Measurements from ENCODE around the gene MRPS12. TPM values are rescaled to one million over a fixed set of nuclear protein-coding genes. Genes with fewer than 3 reads are reported as not detected.

Gene MRPS12
- total RNA-seq, 4 donors from 2014 or later, result 29.8 to 56.1 (median 35.6) TPM

DNA sequence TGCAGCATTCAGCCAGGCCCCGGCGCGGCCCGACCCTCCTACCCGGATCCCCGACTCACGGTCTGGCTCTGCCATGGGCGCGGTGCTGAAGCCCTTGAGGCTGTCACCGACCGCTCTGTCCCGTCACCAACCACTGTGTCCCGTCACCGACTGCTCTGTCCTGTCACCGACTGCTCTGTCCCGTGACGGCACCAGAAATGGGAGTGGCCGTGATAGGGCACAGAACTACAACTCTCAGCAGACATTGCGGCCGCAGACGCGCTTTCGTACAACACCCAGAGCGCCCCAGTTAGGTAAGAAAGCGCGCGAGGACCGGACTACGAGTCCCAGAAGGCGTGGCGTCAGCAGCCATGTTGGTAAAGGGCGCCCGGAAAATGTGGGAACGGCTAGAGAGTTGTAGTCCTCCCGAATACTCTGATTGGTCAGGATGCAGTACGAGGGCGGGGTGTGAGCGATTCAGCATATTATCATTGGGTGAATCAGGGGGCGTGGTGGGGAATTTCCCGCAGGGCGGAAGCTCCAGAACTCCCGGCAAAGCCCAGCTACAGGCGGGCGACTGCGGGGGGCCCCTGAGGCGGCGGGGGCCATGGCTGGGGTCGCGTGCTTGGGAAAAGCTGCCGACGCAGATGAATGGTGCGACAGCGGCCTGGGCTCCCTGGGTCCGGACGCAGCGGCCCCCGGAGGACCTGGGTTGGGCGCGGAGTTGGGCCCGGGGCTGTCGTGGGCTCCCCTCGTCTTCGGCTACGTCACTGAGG is 31.1 kb upstream of the MRPS12 start, which contains the start of the genes NFKBIB and SIRT2:
Gene NFKBIB (plus strand): TSS at position 523 of the 755 bp plus-strand sequence. CDS start 64 bp downstream, at position 587.
Gene SIRT2 (minus strand): TSS at position 172 of the 755 bp plus-strand sequence. CDS start 97 bp downstream, at position 75.
- Histone ChIP-seq H3K9me3 (no peaks in the 10 kb centered on the region), H3K4me1 (peaks cover 0 to 25% (median 3%) of the 10 kb centered on the region in 4 donors), H3K36me3 (no peaks in the 10 kb centered on the region), H3K27me3 (no peaks in the 10 kb centered on the region), H3K4me3 (peak within 1 kb of the TSS; percentile 70 to 88 (median 80)), H3K27ac (peak within 1 kb of the TSS; percentile 87 to 93 (median 90))
- peak; percentile 99 to 100 (median 100) for DNase-seq
- TF ChIP-seq, protein P1, sequence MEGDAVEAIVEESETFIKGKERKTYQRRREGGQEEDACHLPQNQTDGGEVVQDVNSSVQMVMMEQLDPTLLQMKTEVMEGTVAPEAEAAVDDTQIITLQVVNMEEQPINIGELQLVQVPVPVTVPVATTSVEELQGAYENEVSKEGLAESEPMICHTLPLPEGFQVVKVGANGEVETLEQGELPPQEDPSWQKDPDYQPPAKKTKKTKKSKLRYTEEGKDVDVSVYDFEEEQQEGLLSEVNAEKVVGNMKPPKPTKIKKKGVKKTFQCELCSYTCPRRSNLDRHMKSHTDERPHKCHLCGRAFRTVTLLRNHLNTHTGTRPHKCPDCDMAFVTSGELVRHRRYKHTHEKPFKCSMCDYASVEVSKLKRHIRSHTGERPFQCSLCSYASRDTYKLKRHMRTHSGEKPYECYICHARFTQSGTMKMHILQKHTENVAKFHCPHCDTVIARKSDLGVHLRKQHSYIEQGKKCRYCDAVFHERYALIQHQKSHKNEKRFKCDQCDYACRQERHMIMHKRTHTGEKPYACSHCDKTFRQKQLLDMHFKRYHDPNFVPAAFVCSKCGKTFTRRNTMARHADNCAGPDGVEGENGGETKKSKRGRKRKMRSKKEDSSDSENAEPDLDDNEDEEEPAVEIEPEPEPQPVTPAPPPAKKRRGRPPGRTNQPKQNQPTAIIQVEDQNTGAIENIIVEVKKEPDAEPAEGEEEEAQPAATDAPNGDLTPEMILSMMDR (IDR thresholded peaks at IDR 0.05), result no peak
- TF ChIP-seq POLR2A (IDR thresholded peaks at IDR 0.05), result peak; percentile 89 to 95

DNA sequence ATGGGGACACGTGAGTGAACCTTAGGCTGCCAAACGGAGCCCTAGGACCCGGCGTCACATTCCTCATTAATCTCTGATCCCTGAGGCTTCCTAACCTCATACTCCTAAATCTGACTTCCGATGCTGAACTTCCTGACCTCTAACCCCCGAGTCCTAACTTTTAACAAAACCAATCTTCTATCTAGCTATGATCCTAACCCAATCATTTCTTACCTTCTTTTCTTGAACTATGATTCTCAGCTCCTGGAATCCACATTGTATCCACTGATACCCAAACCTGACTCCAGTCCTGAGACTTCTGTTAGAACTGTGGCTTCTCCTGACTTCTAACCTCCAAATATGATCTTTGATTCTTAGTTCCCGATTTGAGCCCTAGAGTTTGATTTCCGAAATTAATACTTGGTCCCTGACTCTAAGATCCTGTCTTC is 30.5 kb upstream of the MRPS12 start:
- peaks cover 0 to 29% (median 3%) of the 10 kb centered on the region in 4 donors for H3K4me1 ChIP-seq
- H3K4me3 ChIP-seq, result peak overlapping the region; percentile 70 to 88 (median 80)
- H3K9me3 ChIP-seq, result no peaks in the 10 kb centered on the region
- H3K27ac ChIP-seq, result peak overlapping the region; percentile 87 to 93 (median 90)
- no peak for DNase-seq
- H3K27me3 ChIP-seq, result no peaks in the 10 kb centered on the region
- peaks cover 0 to 5% (median 0%) of the 10 kb centered on the region in 3 donors for H3K36me3 ChIP-seq
- TF ChIP-seq POLR2A (IDR thresholded peaks at IDR 0.05), result no peak
- TF ChIP-seq, protein P1 (IDR thresholded peaks at IDR 0.05), result peak in 1 of 6 experiments; percentile 1

DNA sequence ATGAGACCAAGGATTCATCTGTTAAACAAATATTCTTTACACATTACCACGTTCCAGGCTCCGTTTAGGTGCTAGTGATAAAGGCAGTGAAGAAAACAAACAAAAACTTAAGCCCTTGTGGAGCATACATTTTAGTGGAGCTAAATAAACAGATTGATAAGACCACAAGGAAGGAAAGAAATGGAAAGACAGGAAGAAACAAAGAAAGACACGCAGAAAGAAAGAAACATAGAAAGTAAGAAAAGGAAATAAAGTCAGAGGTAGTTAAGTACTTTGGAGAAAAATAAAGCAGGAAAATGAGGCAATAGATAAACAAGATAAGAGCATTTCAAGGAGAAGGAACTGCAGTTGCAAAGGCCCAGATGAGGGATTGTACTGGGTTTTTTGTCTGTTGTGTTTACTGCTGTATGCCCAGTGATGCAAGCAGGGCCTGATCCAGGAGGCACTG is 30.0 kb upstream of the MRPS12 start:
- Histone ChIP-seq H3K4me1 (peaks cover 0 to 35% (median 3%) of the 10 kb centered on the region in 4 donors), H3K4me3 (peak overlapping the region in 3 of 4 donors; percentile 77 to 88 (median 84)), H3K27me3 (no peaks in the 10 kb centered on the region), H3K9me3 (no peaks in the 10 kb centered on the region), H3K36me3 (peaks cover 0 to 10% (median 0%) of the 10 kb centered on the region in 3 donors), H3K27ac (peak overlapping the region in 2 of 4 donors; percentile 88 to 92)
- no peak for DNase-seq
- TF ChIP-seq, protein P1 (IDR thresholded peaks at IDR 0.05), result no peak
- TF ChIP-seq POLR2A (IDR thresholded peaks at IDR 0.05), result no peak

DNA sequence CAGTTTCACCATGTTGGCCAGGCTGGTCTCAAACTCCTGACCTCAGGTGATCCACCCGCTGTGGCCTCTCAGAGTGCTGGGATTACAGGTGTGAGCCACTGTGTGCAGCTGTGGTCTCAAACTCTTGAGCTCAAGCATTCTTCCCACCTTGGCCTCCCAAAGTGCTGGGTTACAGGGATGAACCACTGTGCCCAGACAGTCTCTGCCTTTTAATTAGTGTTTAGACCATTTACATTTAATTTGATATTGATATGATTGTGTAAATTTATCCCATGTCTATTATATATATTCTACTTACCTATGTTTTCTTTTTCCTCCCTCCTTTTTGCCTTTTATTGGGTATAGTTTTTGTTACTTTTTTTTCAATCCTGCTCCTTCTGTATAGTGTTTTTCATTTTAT is 29.1 kb upstream of the MRPS12 start:
- Histone ChIP-seq H3K4me3 (no peak overlapping the region), H3K36me3 (peaks cover 0 to 17% (median 0%) of the 10 kb centered on the region in 3 donors), H3K27ac (no peak overlapping the region), H3K4me1 (peaks cover 0 to 35% (median 3%) of the 10 kb centered on the region in 4 donors), H3K27me3 (no peaks in the 10 kb centered on the region), H3K9me3 (no peaks in the 10 kb centered on the region)
- no peak for TF ChIP-seq POLR2A (IDR thresholded peaks at IDR 0.05)
- TF ChIP-seq, protein P1 (IDR thresholded peaks at IDR 0.05), result no peak
- no peak for DNase-seq

DNA sequence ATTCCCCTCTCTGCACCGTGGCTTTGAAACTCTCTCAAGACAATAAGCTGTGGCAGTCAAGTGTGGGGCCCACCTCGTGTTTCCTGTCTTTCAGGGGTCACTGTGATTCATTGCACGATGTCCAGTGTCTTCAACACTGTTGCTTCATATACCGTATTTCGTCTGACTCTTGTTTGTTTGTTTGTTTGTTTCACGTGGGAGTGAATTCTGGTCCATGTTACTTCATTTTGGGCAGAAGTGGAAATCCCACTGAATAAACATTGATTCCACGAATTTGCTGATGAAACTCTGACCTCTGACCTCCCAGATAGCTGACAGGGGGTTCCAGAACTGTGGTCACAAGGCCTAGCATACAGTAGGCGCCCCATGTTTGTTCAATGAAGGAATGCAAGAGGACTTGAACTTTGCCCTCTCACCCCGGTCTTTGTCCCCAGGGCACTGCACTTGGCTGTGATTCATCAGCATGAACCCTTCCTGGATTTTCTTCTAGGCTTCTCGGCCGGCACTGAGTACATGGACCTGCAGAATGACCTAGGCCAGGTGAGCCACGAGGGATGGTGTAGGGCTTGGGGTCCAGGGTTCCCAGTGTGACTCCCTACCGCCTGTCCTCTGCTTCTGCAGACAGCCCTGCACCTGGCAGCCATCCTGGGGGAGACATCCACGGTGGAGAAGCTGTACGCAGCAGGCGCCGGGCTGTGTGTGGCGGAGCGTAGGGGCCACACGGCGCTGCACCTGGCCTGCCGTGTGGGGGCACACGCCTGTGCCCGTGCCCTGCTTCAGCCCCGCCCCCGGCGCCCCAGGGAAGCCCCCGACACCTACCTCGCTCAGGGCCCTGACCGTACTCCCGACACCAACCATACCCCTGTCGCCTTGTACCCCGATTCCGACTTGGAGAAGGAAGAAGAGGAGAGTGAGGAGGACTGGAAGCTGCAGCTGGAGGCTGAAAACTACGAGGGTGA is 25.9 kb upstream of the MRPS12 start:
- Histone ChIP-seq H3K36me3 (peaks cover 0 to 31% (median 0%) of the 10 kb centered on the region in 3 donors), H3K4me3 (no peak overlapping the region), H3K27ac (peak overlapping the region in 2 of 4 donors; percentile 12 to 13), H3K9me3 (no peaks in the 10 kb centered on the region), H3K27me3 (no peaks in the 10 kb centered on the region), H3K4me1 (peaks cover 0 to 24% (median 0%) of the 10 kb centered on the region in 4 donors)
- TF ChIP-seq, protein P1 (IDR thresholded peaks at IDR 0.05), result no peak
- TF ChIP-seq POLR2A (IDR thresholded peaks at IDR 0.05), result no peak
- peak in 2 of 3 donors; percentile 68 to 78 for DNase-seq
